HepG2 (cell line): ENCODE data around the gene CRISPLD2. TPM values are rescaled to one million over a fixed set of nuclear protein-coding genes. Genes with fewer than 3 reads are reported as not detected.

ENCODE experiments used
- CENPBD1 ChIP-seq: sonication (generic); formaldehyde crosslinking; IDR thresholded peaks from 2 replicates; pipeline ENCODE4 v1.8.0; 2022; ENCODE audit warnings: missing genetic modification reagents, low read depth, mild to moderate bottlenecking, borderline replicate concordance
- CREM ChIP-seq, 2 experiments: sonication (generic) in 1 of 2; formaldehyde crosslinking in 1 of 2; IDR thresholded peaks; 2 replicates each; pipeline versions ENCODE4 v1.4.0 to v1.6.1; 2016 to 2020; ENCODE audit warnings: antibody characterized with exemption in 1 of 2, mild to moderate bottlenecking in 1 of 2, missing genetic modification reagents in 1 of 2
- ETV6 ChIP-seq: sonication (generic); formaldehyde crosslinking; conservative IDR thresholded peaks from 2 replicates; pipeline ENCODE4 v1.4.0; 2020; ENCODE audit warnings: missing genetic modification reagents
- FOXK2 ChIP-seq: fragments of 450-650 bp; IDR thresholded peaks from 2 replicates; pipeline ENCODE4 v1.6.1; 2016
- PATZ1 ChIP-seq: sonication (generic); formaldehyde crosslinking; IDR thresholded peaks from 2 replicates; pipeline ENCODE4 v1.4.0; 2020; ENCODE audit warnings: missing genetic modification reagents
- PBX2 ChIP-seq: IDR thresholded peaks from 2 replicates; pipeline ENCODE4 v1.6.1; 2016; ENCODE audit warnings: control low read depth
- RARA ChIP-seq: IDR thresholded peaks from 2 replicates; pipeline ENCODE4 v1.6.1; 2016; ENCODE audit warnings: missing genetic modification reagents, missing compliant biosample characterization
- SOX6 ChIP-seq, 2 experiments: fragments of 450-650 bp in 1 of 2; sonication (generic) in 1 of 2; formaldehyde crosslinking in 1 of 2; IDR thresholded peaks; 2 replicates each; pipeline versions ENCODE4 v1.4.0 to v1.6.1; 2017 to 2020; ENCODE audit warnings: antibody characterized with exemption in 1 of 2, mild to moderate bottlenecking in 1 of 2, missing genetic modification reagents in 1 of 2
- SRSF1 ChIP-seq: fragments of 200-400 bp; formaldehyde crosslinking; optimal IDR thresholded peaks from 2 replicates; pipeline ENCODE3; 2017; ENCODE audit warnings: mild to moderate bottlenecking, low read depth, low read length, moderate library complexity
- TBX3 ChIP-seq: fragments of 450-650 bp; IDR thresholded peaks from 2 replicates; pipeline ENCODE4 v1.6.1; 2017; ENCODE audit warnings: antibody characterized with exemption, mild to moderate bottlenecking, inconsistent platforms, borderline replicate concordance
- TFE3 ChIP-seq: IDR thresholded peaks from 2 replicates; pipeline ENCODE4 v1.6.1; 2016
- ZMAT5 ChIP-seq: sonication (generic); formaldehyde crosslinking; IDR thresholded peaks from 2 replicates; pipeline ENCODE4 v1.5.0; 2020; ENCODE audit warnings: mild to moderate bottlenecking, low read depth, missing genetic modification reagents, borderline replicate concordance
- ZNF503 ChIP-seq: sonication (generic); formaldehyde crosslinking; IDR thresholded peaks from 2 replicates; pipeline ENCODE4 v1.4.0; 2020; ENCODE audit warnings: missing genetic modification reagents
- ZSCAN21 ChIP-seq: sonication (generic); formaldehyde crosslinking; IDR thresholded peaks from 2 replicates; pipeline ENCODE4 v1.8.0; 2022; ENCODE audit warnings: mild to moderate bottlenecking, missing genetic modification reagents, moderate library complexity, borderline replicate concordance
- polyA plus RNA-seq, 8 experiments: library from polyadenylated mRNA; depleted of rRNA in 3 of 8; stranded (reverse) in 7 of 8; unstranded in 1 of 8; fragments of >200 nt; fragmentation: Illumina TruSeq in 4 of 8; extraction: Trizol in 4 of 8; gene quantifications; 2 replicates each; pipeline versions ENCODE4 v1.2.1 to v1.2.3, GENCODE V29; 2011 to 2016; ENCODE audit warnings: low read depth in 4 of 8, missing spikeins in 1 of 8, mixed read lengths in 1 of 8; ENCODE audit not compliant: insufficient read depth in 1 of 8
- total RNA-seq, 5 experiments: library from RNA; depleted of rRNA; stranded (reverse); fragments of >200 nt; fragmentation: Illumina TruSeq; extraction: Trizol; gene quantifications; 2 replicates each; pipeline ENCODE4 v1.2.3, GENCODE V29; 2016; ENCODE audit warnings: low read depth in 1 of 5

The CRISPLD2 gene
- total and polyA plus RNA-seq, 2 of the 13 experiments (the other 11 are each of a cell fraction or from before 2014, with no cell fraction given) = 0.04 to 0.31 TPM

- TF ChIP-seq PBX2 (CRISPR knock-in tag) (no peak), ZMAT5 (no peak), CENPBD1 (CRISPR knock-in tag) (no peak), SOX6 (IDR thresholded peaks at IDR 0.05) (no peak), SOX6 (CRISPR knock-in tag; IDR thresholded peaks at IDR 0.05) (peak; percentile 87), SRSF1 (no peak), CREM (IDR thresholded peaks at IDR 0.05) (peak; percentile 57), CREM (CRISPR knock-in tag; IDR thresholded peaks at IDR 0.05) (no peak), ZNF503 (CRISPR knock-in tag) (peak; percentile 91), ETV6 (CRISPR knock-in tag) (no peak), FOXK2 (no peak), ZSCAN21 (CRISPR knock-in tag) (no peak), TBX3 (peak; percentile 62; the same call in 1 of the 2 replicates), PATZ1 (peak; percentile 86), RARA (peak; percentile 98), TFE3 (CRISPR knock-in tag) (peak; percentile 73)
Observed at GRCh38 chr16:84851192-84852127, 31.7 kb downstream of the CRISPLD2 start (continued).
